IMR-90 (cell line): ENCODE results near the gene AAK1. TPM values are rescaled to one million over a fixed set of nuclear protein-coding genes. Genes with fewer than 3 reads are reported as not detected.

Experiments
- ATAC-seq: fragments of 200-7000 bp; cut with Tn5 transposase; 2 replicates; pipeline ENCODE4 v1.9.1; 2020; ENCODE audit warnings: low read depth, mild to moderate bottlenecking, moderate library complexity
- BruUV-seq: library from RNA; stranded (reverse); fragments of 400-500 nt; replicated peaks from 2 replicates; lab custom pipeline; 2021; lab: Mats Ljungman, UMichigan
- CTCF ChIA-PET: fragments of 300-600 bp; formaldehyde crosslinking; extraction: SDS; loops from one replicate; lab custom pipeline; 2021; ENCODE audit warnings: antibody characterized with exemption; lab: Yijun Ruan, JAX
- POLR2A ChIA-PET: fragments of 300-600 bp; sonication (Branson Sonifier 250); formaldehyde crosslinking; loops from one replicate; lab custom pipeline; 2022; ENCODE audit warnings: antibody characterized with exemption; ENCODE audit not compliant: unreplicated experiment; lab: Charles Lee
- DNase-seq: peaks from one replicate; pipeline ENCODE4 v3.0.0; 2013
- H2AFZ ChIP-seq: replicated peaks from 2 replicates; pipeline ENCODE3; 2013; ENCODE audit warnings: low read length, mild to moderate bottlenecking; ENCODE audit not compliant: poor library complexity
- H2AK5ac ChIP-seq: 2 replicates; pipeline ENCODE4 v1.6.1; 2013; ENCODE audit warnings: low read depth, low read length, inconsistent platforms
- H2AK9ac ChIP-seq: replicated peaks from 2 replicates; pipeline ENCODE3; 2013; ENCODE audit warnings: mild to moderate bottlenecking, low read depth, low read length, moderate library complexity; ENCODE audit not compliant: poor library complexity
- H2BK120ac ChIP-seq: 2 replicates; pipeline ENCODE4 v1.6.1; 2013; ENCODE audit warnings: low read depth, low read length, inconsistent platforms
- H2BK15ac ChIP-seq: 3 replicates; pipeline ENCODE4 v1.6.1; 2013; ENCODE audit warnings: low read depth, low read length, inconsistent platforms
- H2BK20ac ChIP-seq: 2 replicates; pipeline ENCODE4 v1.6.1; 2013; ENCODE audit warnings: low read depth, mild to moderate bottlenecking, inconsistent platforms, low read length, moderate library complexity
- H2BK5ac ChIP-seq: 2 replicates; pipeline ENCODE4 v1.6.1; 2013; ENCODE audit warnings: mild to moderate bottlenecking, low read depth, low read length, inconsistent platforms; ENCODE audit not compliant: poor library complexity, severe bottlenecking
- H3K14ac ChIP-seq: replicated peaks from 2 replicates; pipeline ENCODE4 v1.6.1; 2013; ENCODE audit warnings: low read depth, low read length, inconsistent platforms
- H3K18ac ChIP-seq: 2 replicates; pipeline ENCODE4 v1.6.1; 2013; ENCODE audit warnings: low read depth, low read length, control low read depth
- H3K23ac ChIP-seq: 2 replicates; pipeline ENCODE4 v1.6.1; 2013; ENCODE audit warnings: low read depth, low read length, inconsistent platforms
- H3K27ac ChIP-seq: 2 replicates; pipeline ENCODE4 v1.5.1; 2013; ENCODE audit warnings: mild to moderate bottlenecking, control low read depth, low read length; ENCODE audit not compliant: insufficient read depth
- H3K27me3 ChIP-seq: 2 replicates; pipeline ENCODE4 v1.6.1; 2013; ENCODE audit warnings: low read length; ENCODE audit not compliant: control insufficient read depth, insufficient read depth
- H3K36me3 ChIP-seq: 2 replicates; pipeline ENCODE4 v1.6.1; 2013; ENCODE audit warnings: low read length, mixed read lengths; ENCODE audit not compliant: control insufficient read depth, insufficient read depth
- H3K4ac ChIP-seq: 2 replicates; pipeline ENCODE4 v1.6.1; 2013; ENCODE audit warnings: low read depth, low read length, inconsistent platforms
- H3K4me1 ChIP-seq: 2 replicates; pipeline ENCODE4 v1.6.1; 2013; ENCODE audit warnings: low read length, mixed read lengths; ENCODE audit not compliant: control insufficient read depth, insufficient read depth
- H3K4me2 ChIP-seq: 2 replicates; pipeline ENCODE4 v1.6.1; 2013; ENCODE audit warnings: low read depth, mild to moderate bottlenecking, control low read depth, low read length, moderate library complexity
- H3K4me3 ChIP-seq: 2 replicates; pipeline ENCODE4 v1.5.1; 2013; ENCODE audit warnings: low read depth, mild to moderate bottlenecking, control low read depth, low read length, moderate library complexity; ENCODE audit not compliant: insufficient read depth
- H3K56ac ChIP-seq: 2 replicates; pipeline ENCODE4 v1.6.1; 2013; ENCODE audit warnings: low read length, inconsistent platforms; ENCODE audit not compliant: insufficient read depth; ENCODE audit errors: extremely low read depth
- H3K79me1 ChIP-seq, 2 experiments: 2 replicates each; pipeline ENCODE4 v1.6.1; 2013; ENCODE audit warnings: low read length in 2 of 2, inconsistent platforms in 1 of 2, low read depth in 1 of 2
- H3K9ac ChIP-seq: 2 replicates; pipeline ENCODE4 v1.6.1; 2013; ENCODE audit warnings: low read depth, low read length, control low read depth
- H3K9me1 ChIP-seq: 2 replicates; pipeline ENCODE4 v1.6.1; 2013; ENCODE audit warnings: low read length, inconsistent platforms; ENCODE audit not compliant: insufficient read depth
- H3K9me3 ChIP-seq: 2 replicates; pipeline ENCODE4 v1.6.1; 2013; ENCODE audit warnings: low read length; ENCODE audit not compliant: control insufficient read depth, insufficient read depth
- H4K20me1 ChIP-seq: 2 replicates; pipeline ENCODE4 v1.6.1; 2013; ENCODE audit warnings: low read length, inconsistent platforms; ENCODE audit not compliant: insufficient read depth
- H4K5ac ChIP-seq: 2 replicates; pipeline ENCODE4 v1.6.1; 2013; ENCODE audit warnings: mild to moderate bottlenecking, low read depth, low read length, control low read depth
- H4K8ac ChIP-seq, 2 experiments: 2 replicates each; pipeline ENCODE4 v1.6.1; 2013; ENCODE audit warnings: low read depth in 2 of 2, low read length in 2 of 2, control low read depth in 1 of 2, inconsistent platforms in 1 of 2
- H4K91ac ChIP-seq: 2 replicates; pipeline ENCODE4 v1.6.1; 2013; ENCODE audit warnings: low read depth, low read length, inconsistent platforms; ENCODE audit not compliant: insufficient read depth
- MAFK ChIP-seq: IDR thresholded peaks from 2 replicates; pipeline ENCODE4 v1.6.1; 2012; ENCODE audit warnings: low read depth, low read length, improper control_type of control experiment
- SMC3 ChIP-seq: fragments of 150-350 bp; IDR thresholded peaks from 2 replicates; pipeline ENCODE4 v1.6.1; 2016; ENCODE audit warnings: low read depth, mild to moderate bottlenecking, antibody characterized with exemption, low read length, moderate library complexity
- WGBS, 2 experiments: methylation state at CpG; one replicate each; pipeline versions ENCODE4 v1.1.5 to v1.1.7; 2013; ENCODE audit warnings: missing lambda C conversion rate in 2 of 2; ENCODE audit not compliant: insufficient read length in 1 of 2; ENCODE audit errors: extremely low coverage in 2 of 2; 5-methylcytosine and 5-hydroxymethylcytosine counted together
- dilution Hi-C: fragments of 300-500 bp; cut with HindIII; formaldehyde crosslinking; loops from one replicate; pipeline ENCODE4 v1.14.3; 2018; ENCODE audit warnings: low sequenced_read_pairs; ENCODE audit not compliant: unreplicated experiment
- in situ Hi-C: fragments of 300-500 bp; cut with MboI; formaldehyde crosslinking; loops from 3 replicates; pipeline ENCODE4 v1.14.3; 2019; ENCODE audit warnings: low sequenced_read_pairs, inconsistent platforms, mixed read lengths
- intact Hi-C: fragments of 100-400 bp; cut with micrococcal nuclease; formaldehyde crosslinking; loops from 2 replicates; pipeline ENCODE4 v1.10.0; 2022
- polyA plus RNA-seq, 3 experiments: library from polyadenylated mRNA; depleted of rRNA; stranded (reverse); fragments of >200 nt; gene quantifications; 2 replicates each; pipeline ENCODE4 v1.2.3, GENCODE V29; 2012; ENCODE audit warnings: low replicate concordance in 1 of 3
- total RNA-seq: library from RNA; depleted of rRNA; stranded (reverse); fragments of >200 nt; gene quantifications from 2 replicates; pipeline ENCODE4 v1.2.3, GENCODE V29; 2012

The AAK1 gene
- total and polyA plus RNA-seq, 2 of the 4 experiments (the other 2 are of a cell fraction) = 21.9 to 26.5 TPM

- H3K27ac ChIP-seq = peak overlapping the region; percentile 10; the same call in 1 of the 2 replicates
Measured at GRCh38 chr2:69572641-69573040, 70.9 kb downstream of the AAK1 start.

More at GRCh38 chr2:69572641-69573040, 70.9 kb downstream of the AAK1 start:
- Histone ChIP-seq H2AFZ (peak overlapping the region; percentile 13), H3K4ac (peak overlapping the region; percentile 46; the same call in 1 of the 2 replicates), H4K5ac (no peak overlapping the region), H3K14ac (peak overlapping the region; percentile 71; the same call in 1 of the 2 replicates), H2AK9ac (no peak overlapping the region), H3K9me3 (no peaks in the 10 kb centered on the region), H3K9me1 (peaks cover 39% of the 10 kb centered on the region), H3K36me3 (no peaks in the 10 kb centered on the region), H3K9ac (0 out of 2 replicates have a peak overlapping the region, but pooled peaks have one; percentile 5), H3K79me1 (peaks cover 47 to 93% of the 10 kb centered on the region in 2 experiments), H3K23ac (peak overlapping the region; percentile 52), H4K91ac (no peak overlapping the region; the same call in 1 of the 2 replicates), H3K18ac (peak overlapping the region; percentile 9; the same call in 1 of the 2 replicates), H3K4me1 (peaks cover 22% of the 10 kb centered on the region), H2BK120ac (no peak overlapping the region), H3K4me3 (no peak overlapping the region), H2BK5ac (peak overlapping the region; percentile 67), H3K27me3 (no peaks in the 10 kb centered on the region), H2BK20ac (no peak overlapping the region), H3K56ac (no peak overlapping the region; the same call in 1 of the 2 replicates), H4K8ac (peak overlapping the region in 1 of 2 experiments; percentile 45; a peak in 2 of 4 replicates), H3K4me2 (peak overlapping the region; percentile 61), H4K20me1 (peaks cover 67% of the 10 kb centered on the region), H2AK5ac (no peak overlapping the region), H2BK15ac (no peak overlapping the region)
- ChIA-PET CTCF (interaction anchor here (1.1 kb wide), 1 partner anchor 9 kb away, joined by 3 read pairs; no protein-coding TSS in a partner anchor), POLR2A (no interaction called here)
- in situ Hi-C loops (no loop called here), dilution Hi-C loops (no loop called here), intact Hi-C loops (no loop called here)
- peak; percentile 84 for ATAC-seq
- BruUV-seq = no TSS peak
- no CpG with 5 or more reads among the region's 5 CpGs for WGBS, 2 experiments
- TF ChIP-seq SMC3 (no peak), MAFK (peak; percentile 15; the same call in 1 of the 2 replicates)
- DNase-seq = peak; percentile 73
